ENCODE measurements around the gene ASTN2. TPM values are rescaled to one million over a fixed set of nuclear protein-coding genes. Genes with fewer than 3 reads are reported as not detected.

The ASTN2 gene
- total and polyA plus RNA-seq, 2 experiments from 2014 or later = 5.6 to 7.7 TPM

- Histone ChIP-seq H3K36me3 (no peaks in the 10 kb centered on the region), H3K27ac (no peak overlapping the region)
These were observed 278.4 kb downstream of the ASTN2 start for GRCh38 chr9:117136461-117136860.

DNA sequence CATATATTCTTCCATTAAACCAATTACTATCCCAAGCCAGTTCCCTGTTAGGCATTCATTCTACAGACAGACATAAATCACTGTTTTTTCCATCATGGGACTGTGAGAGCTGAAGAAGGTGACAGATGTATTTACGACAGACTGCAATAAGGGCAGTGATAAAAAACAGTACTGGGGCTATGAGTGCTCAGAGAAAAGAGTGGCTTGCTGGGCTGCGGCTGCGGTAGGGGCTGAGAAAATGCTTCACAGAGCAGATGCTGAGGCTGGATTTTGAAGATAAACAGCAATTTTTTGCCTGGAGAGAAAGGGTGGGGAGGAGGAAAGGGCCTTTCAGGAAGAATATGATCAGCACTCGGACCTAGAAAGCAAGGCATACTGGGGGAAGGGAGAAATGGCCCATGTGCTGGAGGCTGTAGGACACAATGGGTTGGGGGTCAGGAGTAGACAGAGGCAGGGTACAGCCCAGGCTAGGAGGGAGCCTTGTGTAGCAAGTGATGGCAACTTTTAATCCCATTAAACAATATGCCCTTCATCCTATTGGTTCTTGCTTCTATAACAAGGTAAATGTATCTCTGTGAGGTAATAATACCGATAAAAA, 279.3 kb downstream of the ASTN2 start:
- H3K4me1 ChIP-seq (ENCODE audit: low read depth) = peaks cover 9% of the 10 kb centered on the region
- peak in 1 of 2 donors; percentile 39 for DNase-seq (ENCODE audit: low read depth in 1 of 2, low spot score in 1 of 2)
- H3K36me3 ChIP-seq = no peaks in the 10 kb centered on the region
- H3K27ac ChIP-seq = peak overlapping the region; percentile 53
- H3K9me3 ChIP-seq (ENCODE audit: low read depth) = no peaks in the 10 kb centered on the region
- no peaks in the 10 kb centered on the region for H3K27me3 ChIP-seq
- TF ChIP-seq, protein P1, sequence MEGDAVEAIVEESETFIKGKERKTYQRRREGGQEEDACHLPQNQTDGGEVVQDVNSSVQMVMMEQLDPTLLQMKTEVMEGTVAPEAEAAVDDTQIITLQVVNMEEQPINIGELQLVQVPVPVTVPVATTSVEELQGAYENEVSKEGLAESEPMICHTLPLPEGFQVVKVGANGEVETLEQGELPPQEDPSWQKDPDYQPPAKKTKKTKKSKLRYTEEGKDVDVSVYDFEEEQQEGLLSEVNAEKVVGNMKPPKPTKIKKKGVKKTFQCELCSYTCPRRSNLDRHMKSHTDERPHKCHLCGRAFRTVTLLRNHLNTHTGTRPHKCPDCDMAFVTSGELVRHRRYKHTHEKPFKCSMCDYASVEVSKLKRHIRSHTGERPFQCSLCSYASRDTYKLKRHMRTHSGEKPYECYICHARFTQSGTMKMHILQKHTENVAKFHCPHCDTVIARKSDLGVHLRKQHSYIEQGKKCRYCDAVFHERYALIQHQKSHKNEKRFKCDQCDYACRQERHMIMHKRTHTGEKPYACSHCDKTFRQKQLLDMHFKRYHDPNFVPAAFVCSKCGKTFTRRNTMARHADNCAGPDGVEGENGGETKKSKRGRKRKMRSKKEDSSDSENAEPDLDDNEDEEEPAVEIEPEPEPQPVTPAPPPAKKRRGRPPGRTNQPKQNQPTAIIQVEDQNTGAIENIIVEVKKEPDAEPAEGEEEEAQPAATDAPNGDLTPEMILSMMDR (IDR thresholded peaks at IDR 0.05; ENCODE audit: low read depth, low read length) = no peak
- no peak overlapping the region for H3K4me3 ChIP-seq

More at GRCh38 chr9:117136461-117136860, 278.4 kb downstream of the ASTN2 start:
- H3K4me3 ChIP-seq = no peak overlapping the region
- H3K9me3 ChIP-seq (ENCODE audit: low read depth) = no peaks in the 10 kb centered on the region
- H3K27me3 ChIP-seq = no peaks in the 10 kb centered on the region
- H3K4me1 ChIP-seq (ENCODE audit: low read depth) = peaks cover 9% of the 10 kb centered on the region
- no peak for DNase-seq (ENCODE audit: low read depth in 1 of 2, low spot score in 1 of 2)
- TF ChIP-seq, protein P1 (IDR thresholded peaks at IDR 0.05; ENCODE audit: low read depth, low read length) = no peak

GRCh38 chr9:117134826-117135500, 279.9 kb downstream of the ASTN2 start:
- H3K36me3 ChIP-seq = no peaks in the 10 kb centered on the region
- no peak overlapping the region for H3K4me3 ChIP-seq
- TF ChIP-seq, protein P1 (IDR thresholded peaks at IDR 0.05; ENCODE audit: low read depth, low read length) = no peak
- peaks cover 9% of the 10 kb centered on the region for H3K4me1 ChIP-seq (ENCODE audit: low read depth)
- H3K9me3 ChIP-seq (ENCODE audit: low read depth) = no peaks in the 10 kb centered on the region
- H3K27me3 ChIP-seq = no peaks in the 10 kb centered on the region
- H3K27ac ChIP-seq = peak overlapping the region; percentile 53
- DNase-seq (ENCODE audit: low read depth in 1 of 2, low spot score in 1 of 2) = no peak

- Histone ChIP-seq H3K27me3 (no peaks in the 10 kb centered on the region), H3K4me3 (no peak overlapping the region), H3K9me3 (ENCODE audit: low read depth) (no peaks in the 10 kb centered on the region), H3K36me3 (no peaks in the 10 kb centered on the region), H3K27ac (no peak overlapping the region), H3K4me1 (ENCODE audit: low read depth) (no peaks in the 10 kb centered on the region)
- DNase-seq (ENCODE audit: low read depth in 1 of 2, low spot score in 1 of 2) = no peak
- TF ChIP-seq, protein P1 (IDR thresholded peaks at IDR 0.05; ENCODE audit: low read depth, low read length) = no peak
These were observed 288.0 kb downstream of the ASTN2 start for GRCh38 chr9:117126871-117127270.

- no peaks in the 10 kb centered on the region for H3K4me1 ChIP-seq (ENCODE audit: low read depth)
- DNase-seq (ENCODE audit: low read depth in 1 of 2, low spot score in 1 of 2) = no peak
- no peak overlapping the region for H3K4me3 ChIP-seq
- H3K36me3 ChIP-seq = no peaks in the 10 kb centered on the region
- H3K27ac ChIP-seq = no peak overlapping the region
- H3K9me3 ChIP-seq (ENCODE audit: low read depth) = no peaks in the 10 kb centered on the region
- H3K27me3 ChIP-seq = no peaks in the 10 kb centered on the region
- TF ChIP-seq, protein P1 (IDR thresholded peaks at IDR 0.05; ENCODE audit: low read depth, low read length) = no peak
These were observed 289.3 kb downstream of the ASTN2 start for GRCh38 chr9:117125531-117125930.
